ENCODE measurements around the gene PGM1. TPM values are rescaled to one million over a fixed set of nuclear protein-coding genes. Genes with fewer than 3 reads are reported as not detected.

The PGM1 gene
- total RNA-seq, 4 donors from 2014 or later = 49.4 to 73.9 (median 61.5) TPM

DNA sequence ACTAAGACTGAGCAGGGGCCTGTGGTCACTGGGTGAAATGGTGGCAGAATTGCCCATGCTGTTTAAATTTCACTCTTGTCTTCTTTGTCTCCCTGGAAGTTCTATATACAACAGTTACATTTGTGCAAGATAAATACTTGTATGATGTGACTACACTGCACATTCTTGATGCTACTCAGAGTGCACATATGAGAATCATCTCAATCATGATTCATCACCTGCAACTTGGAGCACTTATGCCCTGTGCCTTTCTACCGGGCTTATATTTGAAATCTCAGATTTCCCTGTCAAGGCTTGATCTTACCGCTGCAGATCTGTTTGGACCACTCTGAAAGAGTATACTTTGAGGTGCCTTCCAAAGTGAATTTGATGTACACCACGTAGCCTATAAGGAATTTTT lies 10.6 kb downstream of the PGM1 start:
- intact Hi-C loops (cut with DNase I) = no loop called here
- Histone ChIP-seq H3K4me3 (no peak overlapping the region), H3K4me1 (peaks cover 0 to 14% (median 0%) of the 10 kb centered on the region in 4 donors), H3K27me3 (no peaks in the 10 kb centered on the region), H3K9me3 (no peaks in the 10 kb centered on the region), H3K36me3 (no peaks in the 10 kb centered on the region), H3K27ac (replicated peaks in 1 of 4) (no peak overlapping the region)
- DNase-seq (ENCODE audit: extremely low spot score) = no peak
- TF ChIP-seq POLR2AphosphoS5 (IDR thresholded peaks at IDR 0.05) (no peak), EP300 (IDR thresholded peaks at IDR 0.05) (no peak), POLR2A (IDR thresholded peaks at IDR 0.05; ENCODE audit: low read depth) (no peak)
- TF ChIP-seq, protein P1, sequence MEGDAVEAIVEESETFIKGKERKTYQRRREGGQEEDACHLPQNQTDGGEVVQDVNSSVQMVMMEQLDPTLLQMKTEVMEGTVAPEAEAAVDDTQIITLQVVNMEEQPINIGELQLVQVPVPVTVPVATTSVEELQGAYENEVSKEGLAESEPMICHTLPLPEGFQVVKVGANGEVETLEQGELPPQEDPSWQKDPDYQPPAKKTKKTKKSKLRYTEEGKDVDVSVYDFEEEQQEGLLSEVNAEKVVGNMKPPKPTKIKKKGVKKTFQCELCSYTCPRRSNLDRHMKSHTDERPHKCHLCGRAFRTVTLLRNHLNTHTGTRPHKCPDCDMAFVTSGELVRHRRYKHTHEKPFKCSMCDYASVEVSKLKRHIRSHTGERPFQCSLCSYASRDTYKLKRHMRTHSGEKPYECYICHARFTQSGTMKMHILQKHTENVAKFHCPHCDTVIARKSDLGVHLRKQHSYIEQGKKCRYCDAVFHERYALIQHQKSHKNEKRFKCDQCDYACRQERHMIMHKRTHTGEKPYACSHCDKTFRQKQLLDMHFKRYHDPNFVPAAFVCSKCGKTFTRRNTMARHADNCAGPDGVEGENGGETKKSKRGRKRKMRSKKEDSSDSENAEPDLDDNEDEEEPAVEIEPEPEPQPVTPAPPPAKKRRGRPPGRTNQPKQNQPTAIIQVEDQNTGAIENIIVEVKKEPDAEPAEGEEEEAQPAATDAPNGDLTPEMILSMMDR (IDR thresholded peaks at IDR 0.05) = no peak
- WGBS = 90% methylated on average over 3 of the region's 3 CpGs

DNA sequence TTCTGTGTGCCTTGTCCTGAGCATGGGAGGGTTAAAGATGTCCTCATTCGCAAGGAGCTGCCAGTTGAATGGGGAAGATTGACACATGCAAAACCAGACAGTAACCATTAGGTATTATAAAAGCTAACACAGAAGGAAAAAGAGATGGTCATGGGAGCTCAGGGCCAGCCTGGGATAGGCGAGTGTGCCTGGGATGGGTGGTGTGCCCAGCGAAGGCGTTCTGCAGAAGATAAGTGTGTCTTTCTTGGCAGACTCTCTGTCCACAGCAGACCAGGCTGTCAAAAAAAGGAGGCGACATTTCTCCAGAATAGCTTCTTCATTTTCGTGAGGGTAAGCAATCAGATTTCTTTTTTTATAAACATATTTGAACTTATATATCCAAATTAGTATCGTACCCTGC lies 14.1 kb downstream of the PGM1 start:
- DNase-seq (ENCODE audit: extremely low spot score) = no peak
- TF ChIP-seq POLR2A (IDR thresholded peaks at IDR 0.05; ENCODE audit: low read depth) (no peak), EP300 (IDR thresholded peaks at IDR 0.05) (no peak), POLR2AphosphoS5 (IDR thresholded peaks at IDR 0.05) (no peak)
- TF ChIP-seq, protein P1 (IDR thresholded peaks at IDR 0.05) = no peak
- no peaks in the 10 kb centered on the region for H3K9me3 ChIP-seq
- no peaks in the 10 kb centered on the region for H3K27me3 ChIP-seq
- 96% methylated on average over 7 of the region's 7 CpGs for WGBS
- H3K4me3 ChIP-seq = no peak overlapping the region
- peaks cover 0 to 18% (median 0%) of the 10 kb centered on the region in 4 donors for H3K4me1 ChIP-seq
- H3K27ac ChIP-seq (replicated peaks in 1 of 4) = no peak overlapping the region
- H3K36me3 ChIP-seq = no peaks in the 10 kb centered on the region
- intact Hi-C loops (cut with DNase I) = no loop called here

DNA sequence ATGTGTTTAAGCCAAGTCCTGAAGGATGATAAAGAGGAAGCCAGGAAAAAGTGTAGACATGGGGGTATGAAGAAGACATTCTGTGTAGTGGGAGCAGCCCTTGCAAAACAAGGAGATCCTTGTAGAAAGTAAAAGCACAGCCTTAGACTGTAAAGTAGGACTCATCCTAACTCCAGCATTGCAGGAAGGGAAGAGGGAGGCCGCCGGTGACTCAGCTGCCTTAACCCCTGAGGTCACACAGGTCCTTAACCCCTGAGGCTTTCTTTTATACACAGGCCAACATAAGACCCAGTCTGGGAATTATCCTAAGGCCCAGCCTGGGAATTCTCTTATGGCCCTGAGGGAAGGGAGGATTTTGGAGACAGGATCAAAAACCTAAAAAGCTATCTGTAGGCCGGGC lies 18.0 kb downstream of the PGM1 start:
- TF ChIP-seq, protein P1 (IDR thresholded peaks at IDR 0.05) = no peak
- TF ChIP-seq POLR2A (IDR thresholded peaks at IDR 0.05; ENCODE audit: low read depth) (no peak), EP300 (IDR thresholded peaks at IDR 0.05) (no peak), POLR2AphosphoS5 (IDR thresholded peaks at IDR 0.05) (no peak)
- peaks cover 0 to 24% (median 2%) of the 10 kb centered on the region in 4 donors for H3K4me1 ChIP-seq
- intact Hi-C loops (cut with DNase I) = no loop called here
- no peak for DNase-seq (ENCODE audit: extremely low spot score)
- no peak overlapping the region for H3K4me3 ChIP-seq
- H3K27ac ChIP-seq (replicated peaks in 1 of 4) = no peak overlapping the region
- H3K27me3 ChIP-seq = no peaks in the 10 kb centered on the region
- WGBS = 93% methylated on average over 3 of the region's 3 CpGs
- H3K36me3 ChIP-seq = no peaks in the 10 kb centered on the region
- no peaks in the 10 kb centered on the region for H3K9me3 ChIP-seq

DNA sequence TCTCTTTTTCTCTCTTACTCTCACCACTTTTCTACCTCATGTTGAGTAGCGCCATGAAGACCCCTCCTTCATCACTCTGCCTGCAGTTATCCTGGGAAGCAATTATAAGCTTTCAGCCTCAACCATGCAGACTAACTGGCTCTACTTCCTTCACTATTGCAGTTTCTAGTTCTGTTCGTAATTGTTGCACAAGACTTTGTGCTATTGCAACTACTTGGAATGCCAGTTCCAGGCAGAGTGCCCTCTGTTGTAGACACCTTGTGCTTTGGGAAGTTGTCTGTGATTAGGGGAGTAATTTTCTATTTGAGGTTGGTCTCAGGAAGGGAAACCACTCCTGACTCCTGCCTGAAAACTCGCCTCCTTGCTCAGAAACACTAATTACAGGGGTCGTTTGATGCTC lies 19.4 kb downstream of the PGM1 start:
- Histone ChIP-seq H3K4me1 (peaks cover 0 to 16% (median 2%) of the 10 kb centered on the region in 4 donors), H3K27me3 (no peaks in the 10 kb centered on the region), H3K4me3 (no peak overlapping the region), H3K9me3 (no peaks in the 10 kb centered on the region), H3K27ac (replicated peaks in 1 of 4) (no peak overlapping the region), H3K36me3 (no peaks in the 10 kb centered on the region)
- 84% methylated on average over 4 of the region's 4 CpGs for WGBS
- no peak for DNase-seq (ENCODE audit: extremely low spot score)
- intact Hi-C loops (cut with DNase I) = no loop called here
- TF ChIP-seq, protein P1 (IDR thresholded peaks at IDR 0.05) = no peak
- no peak for TF ChIP-seq POLR2A (IDR thresholded peaks at IDR 0.05; ENCODE audit: low read depth)
- TF ChIP-seq EP300 (IDR thresholded peaks at IDR 0.05) = no peak
- no peak for TF ChIP-seq POLR2AphosphoS5 (IDR thresholded peaks at IDR 0.05)

DNA sequence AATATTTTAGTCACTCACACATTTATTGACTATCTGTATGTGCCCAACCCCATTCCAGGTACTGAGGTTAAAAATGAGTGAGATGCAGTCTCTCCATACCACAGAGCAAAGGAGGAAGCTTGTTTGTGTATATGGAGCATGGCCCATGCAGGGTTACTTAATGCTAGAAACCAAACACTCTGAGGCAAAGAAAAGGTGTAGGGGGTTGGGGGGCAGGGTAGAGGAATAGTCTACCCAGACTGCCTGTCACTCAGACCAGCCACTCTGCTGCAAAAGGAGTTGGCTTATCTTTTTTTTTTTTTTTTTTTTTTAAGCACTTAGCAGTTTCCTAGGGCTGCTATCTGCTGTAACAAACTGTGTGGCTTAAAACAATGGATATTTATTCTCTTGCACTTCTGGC lies 19.8 kb downstream of the PGM1 start:
- H3K27ac ChIP-seq (replicated peaks in 1 of 4) = no peak overlapping the region
- H3K27me3 ChIP-seq = no peaks in the 10 kb centered on the region
- no peaks in the 10 kb centered on the region for H3K36me3 ChIP-seq
- intact Hi-C loops (cut with DNase I) = no loop called here
- no peaks in the 10 kb centered on the region for H3K9me3 ChIP-seq
- no peak for DNase-seq (ENCODE audit: extremely low spot score)
- H3K4me1 ChIP-seq = peaks cover 0 to 15% (median 4%) of the 10 kb centered on the region in 4 donors
- H3K4me3 ChIP-seq = no peak overlapping the region
- TF ChIP-seq POLR2A (IDR thresholded peaks at IDR 0.05; ENCODE audit: low read depth) (no peak), EP300 (IDR thresholded peaks at IDR 0.05) (no peak), POLR2AphosphoS5 (IDR thresholded peaks at IDR 0.05) (no peak)
- TF ChIP-seq, protein P1 (IDR thresholded peaks at IDR 0.05) = no peak
